Stimulated activated CD4-positive, alpha-beta T cell treated with anti-CD3 and anti-CD28 coated beads, TNF-alpha, amount 100 ng/mL, for 1 hour (primary cell): Measurements from ENCODE around the gene POLR2L.

ENCODE experiments used
- DNase-seq, 3 donors: peaks; one replicate each; pipeline ENCODE4 v3.0.0-alpha.2; 2020; ENCODE audit warnings: low read depth in 3 of 3, low spot score in 1 of 3

The POLR2L gene

DNA sequence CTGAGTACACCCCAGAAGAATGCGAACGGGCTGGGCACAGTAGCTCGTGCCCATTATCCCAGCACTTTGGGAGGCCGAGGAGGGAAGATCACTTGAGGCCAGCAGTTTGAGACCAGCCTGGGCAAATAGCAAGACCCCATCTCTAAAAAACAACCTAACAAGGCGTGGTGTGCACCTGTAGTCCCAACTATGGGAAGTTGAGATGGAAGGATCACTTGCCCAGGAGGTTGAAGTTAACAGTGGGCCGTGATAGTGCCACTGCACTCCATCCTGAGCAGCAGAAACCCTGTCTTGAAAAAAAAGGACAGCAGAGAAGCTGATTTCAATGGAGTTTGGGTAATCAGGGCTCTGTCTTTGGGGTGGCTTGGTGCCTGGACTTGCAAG lies 29.3 kb downstream of the POLR2L start:
- no peak for DNase-seq

DNA sequence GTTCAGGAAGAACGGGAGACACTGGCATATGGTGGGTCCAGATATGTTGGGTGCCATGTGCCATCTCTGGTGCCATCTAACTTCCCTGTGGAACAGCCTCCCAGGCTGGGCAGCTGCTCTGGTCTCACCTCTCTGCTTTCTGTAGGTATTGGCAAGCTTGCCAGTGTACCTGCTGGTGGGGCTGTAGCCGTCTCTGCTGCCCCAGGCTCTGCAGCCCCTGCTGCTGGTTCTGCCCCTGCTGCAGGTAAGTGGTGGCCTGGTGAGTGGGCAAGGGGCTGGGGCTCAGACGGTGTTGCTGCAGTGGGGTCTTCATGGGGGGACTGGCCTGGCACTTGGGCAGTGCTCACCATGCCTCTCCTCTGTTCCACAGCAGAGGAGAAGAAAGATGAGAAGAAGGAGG lies 29.9 kb downstream of the POLR2L start:
- DNase-seq: no peak

DNA sequence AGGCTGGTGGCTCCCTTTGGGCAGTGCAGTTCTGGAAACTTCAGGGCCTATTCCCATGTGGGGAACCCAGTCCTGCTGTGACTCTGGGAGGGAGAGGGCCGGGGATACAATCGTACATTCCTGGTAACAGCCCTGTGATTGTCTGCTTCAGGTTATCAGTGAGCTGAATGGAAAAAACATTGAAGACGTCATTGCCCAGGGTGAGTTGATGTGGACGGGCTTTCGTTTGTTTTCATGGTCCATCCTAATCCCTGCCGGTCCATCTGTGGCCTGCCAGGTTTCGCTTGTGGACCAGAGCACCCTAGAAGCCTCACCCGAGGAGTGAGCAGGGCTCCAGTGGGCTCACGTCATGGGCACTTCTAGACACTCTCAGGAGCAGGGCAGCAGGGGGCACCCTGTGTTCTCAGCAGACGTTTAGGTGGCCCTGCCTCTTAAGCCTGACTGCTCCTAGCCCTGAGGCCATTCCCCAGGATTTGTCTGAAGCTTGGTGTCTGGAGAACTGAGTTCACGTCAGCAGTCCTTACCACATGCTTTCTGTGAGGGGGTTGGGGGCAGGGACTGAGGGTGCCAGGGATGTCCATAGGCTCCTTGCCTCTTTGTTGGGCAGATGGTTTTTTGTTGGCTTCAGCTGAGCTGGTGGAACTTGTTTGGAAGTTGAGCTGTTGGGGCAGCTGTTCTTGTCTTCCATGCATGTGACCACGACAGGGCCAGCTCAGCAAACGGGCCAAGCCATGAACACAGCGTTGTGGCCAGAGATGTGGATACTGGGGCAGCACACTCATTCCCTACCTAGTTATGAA lies 30.7 kb downstream of the POLR2L start:
- no peak for DNase-seq

DNA sequence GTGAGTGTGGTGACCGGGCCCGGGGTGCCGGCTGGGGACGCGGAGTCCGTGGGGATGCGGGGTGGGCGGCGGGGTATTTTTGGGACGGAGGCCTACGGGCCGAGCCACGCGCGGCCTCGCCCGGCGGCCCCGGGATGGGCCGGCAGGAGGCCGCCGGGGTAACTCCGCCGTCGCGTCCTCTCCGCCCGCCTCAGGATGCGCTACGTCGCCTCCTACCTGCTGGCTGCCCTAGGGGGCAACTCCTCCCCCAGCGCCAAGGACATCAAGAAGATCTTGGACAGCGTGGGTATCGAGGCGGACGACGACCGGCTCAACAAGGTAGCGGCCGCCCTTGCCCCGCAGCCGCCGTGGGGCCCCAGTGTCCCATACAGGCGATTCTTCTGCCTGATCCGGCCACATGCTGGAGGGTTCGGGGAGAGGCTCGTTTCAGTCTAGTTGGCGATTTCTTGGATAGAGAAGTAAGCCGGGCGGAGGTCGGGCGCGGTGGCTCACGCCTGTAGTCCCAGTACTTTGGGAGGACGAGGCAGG lies 32.2 kb downstream of the POLR2L start:
- no peak for DNase-seq

DNA sequence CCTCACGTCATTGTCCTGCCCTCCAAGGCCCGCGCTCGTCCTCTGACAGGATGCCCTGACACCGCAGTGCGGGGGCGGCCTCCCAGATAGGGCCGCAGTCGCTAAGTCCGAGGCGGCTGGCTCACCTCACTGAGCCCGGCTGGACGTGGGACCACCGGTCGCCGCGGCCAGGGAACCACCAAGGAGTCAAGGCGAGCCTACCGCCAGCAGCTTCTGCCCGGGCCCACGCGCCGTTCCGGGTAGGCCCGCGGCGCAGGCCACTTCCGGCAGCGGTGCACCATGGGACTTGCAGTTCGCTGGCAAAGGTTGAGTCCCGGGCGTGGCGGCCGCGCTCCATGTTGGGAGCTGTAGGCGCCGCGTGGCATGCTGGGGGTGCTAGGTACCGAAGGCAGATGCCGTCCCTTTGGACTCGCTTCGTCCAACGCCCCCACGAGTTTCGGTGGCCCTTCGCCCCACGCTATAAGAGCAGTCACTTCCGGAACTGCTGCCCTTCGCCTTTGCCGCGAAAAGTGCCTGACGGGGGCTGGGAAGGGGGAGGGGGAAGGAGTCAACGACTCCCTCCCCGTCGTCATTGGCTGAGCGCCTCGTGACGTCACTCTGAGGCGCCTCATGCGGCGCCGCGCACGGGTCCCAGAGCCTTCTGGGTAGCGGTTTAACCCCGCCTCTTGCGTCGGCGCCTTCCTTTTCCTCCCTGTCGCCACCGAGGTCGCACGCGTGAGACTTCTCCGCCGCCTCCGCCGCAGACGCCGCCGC lies 32.9 kb downstream of the POLR2L start, which contains the start of gene RPLP2:
Gene RPLP2, plus strand, starts transcription at position 681 of the 753 bp plus-strand sequence. CDS start 268 bp downstream, outside the sequence.
- peak; percentile 91 to 96 (median 93) for DNase-seq

DNA sequence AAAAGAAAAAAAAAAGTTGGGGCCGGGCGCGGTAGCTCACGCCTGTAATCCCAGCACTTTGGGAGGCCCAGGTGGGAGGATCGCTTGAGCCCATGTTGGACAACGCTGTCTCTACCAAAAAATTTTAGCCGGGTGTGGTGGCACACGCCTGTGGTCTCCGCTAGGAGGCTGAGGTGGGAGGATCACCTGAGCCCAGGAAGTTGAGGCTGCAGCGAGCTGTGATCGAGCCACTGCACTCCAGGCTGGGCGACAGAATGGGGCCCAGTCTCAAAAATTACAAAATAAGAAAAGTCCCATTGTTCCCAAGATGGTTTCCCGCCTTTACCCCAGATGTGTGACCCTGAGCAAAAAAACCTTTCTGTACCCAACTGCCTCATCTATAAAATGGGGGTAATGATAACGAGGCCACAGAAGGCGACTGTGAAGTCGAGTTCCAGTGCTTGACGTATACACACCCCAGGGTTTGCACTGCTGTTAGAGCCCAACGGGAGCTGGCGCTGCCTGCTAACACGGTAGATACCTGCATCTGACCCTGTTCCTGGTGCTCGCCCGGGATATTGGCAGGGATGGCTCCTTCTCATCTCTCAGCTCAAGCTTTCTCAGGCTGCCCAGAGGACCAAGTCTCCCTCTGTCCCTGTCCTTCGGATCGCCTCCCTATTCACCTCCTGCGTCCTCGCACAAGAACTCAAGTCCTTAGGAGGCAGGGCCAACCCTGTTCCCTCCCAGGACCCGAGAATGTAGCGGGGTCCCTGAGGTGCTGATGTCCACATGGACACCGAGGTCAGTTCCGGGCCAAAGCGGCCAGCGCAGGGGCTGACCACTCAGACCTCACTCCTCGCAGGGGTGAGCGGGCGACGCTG lies 33.7 kb downstream of the POLR2L start:
- no peak for DNase-seq

DNA sequence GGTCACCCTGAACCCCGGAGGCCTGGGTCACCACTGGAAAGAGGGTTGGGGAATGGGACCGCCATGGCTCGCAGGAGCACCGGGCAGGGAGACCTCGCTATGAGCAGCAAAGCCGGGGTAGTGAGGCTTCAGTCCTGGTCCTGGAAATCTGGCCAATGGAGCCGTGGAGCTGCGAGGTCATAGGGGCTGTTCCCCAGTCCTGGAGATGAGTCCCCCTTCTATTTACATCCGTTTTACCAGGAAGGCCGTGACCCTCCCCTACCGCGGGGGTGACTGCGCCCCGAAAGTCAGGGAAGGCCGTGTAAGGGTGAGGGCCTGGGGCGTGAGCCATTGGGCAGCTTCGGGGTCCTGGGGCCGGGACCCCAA lies 37.7 kb downstream of the POLR2L start:
- no peak for DNase-seq

DNA sequence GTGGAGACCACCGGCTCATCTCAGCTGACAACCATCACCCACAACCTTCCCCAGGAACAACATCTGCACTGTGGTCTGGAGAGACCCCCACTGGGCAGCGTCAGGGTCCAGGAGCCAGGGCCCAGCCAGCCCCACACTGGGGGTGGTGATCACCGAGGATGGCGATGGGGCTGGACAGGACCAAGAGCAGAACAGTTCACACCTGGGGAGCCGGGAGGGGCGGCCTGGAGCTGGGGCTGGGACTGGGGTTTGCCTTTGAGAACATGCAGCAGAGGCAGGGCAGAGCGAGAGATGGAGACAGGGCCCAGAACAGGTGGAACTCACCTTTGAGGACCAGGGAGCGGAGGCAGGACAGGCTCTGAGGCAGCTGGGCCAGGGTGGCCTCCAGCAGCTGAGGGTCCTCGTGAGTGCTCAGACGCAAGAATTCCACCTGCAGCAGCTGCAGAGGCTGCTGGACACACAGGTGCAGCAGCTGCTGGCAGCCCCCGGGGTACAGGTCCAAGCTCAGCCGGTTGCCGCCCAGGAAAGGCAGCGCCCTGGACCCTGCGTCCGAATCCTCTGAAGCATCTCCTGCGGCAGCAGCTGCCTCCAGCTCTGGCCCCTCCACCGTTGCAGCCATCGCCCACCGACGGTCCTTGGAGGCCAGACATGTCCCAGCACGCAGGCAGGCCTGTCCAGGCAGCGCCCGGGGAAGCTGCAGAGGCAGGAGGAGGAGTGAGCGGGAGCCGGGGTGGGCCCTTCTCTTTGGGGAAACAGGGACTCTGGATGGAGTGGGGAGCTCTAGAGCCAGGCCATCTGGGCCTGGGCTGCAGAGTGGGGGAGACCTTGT lies 38.3 kb downstream of the POLR2L start:
- DNase-seq: no peak

DNA sequence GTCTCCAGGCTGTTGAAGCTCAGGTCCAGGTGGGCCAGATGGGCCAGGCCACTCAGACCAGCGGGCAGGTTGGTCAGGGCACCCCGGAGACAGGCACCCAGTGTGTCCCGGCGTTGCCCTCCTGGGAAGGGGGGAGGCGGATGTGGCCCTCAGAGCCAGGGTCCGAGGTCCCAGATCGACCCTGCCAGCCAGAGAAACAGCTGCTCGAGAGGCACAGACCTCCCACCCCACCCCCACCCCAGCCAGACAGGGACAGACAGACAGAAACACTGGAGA lies 38.9 kb downstream of the POLR2L start:
- DNase-seq: no peak

DNA sequence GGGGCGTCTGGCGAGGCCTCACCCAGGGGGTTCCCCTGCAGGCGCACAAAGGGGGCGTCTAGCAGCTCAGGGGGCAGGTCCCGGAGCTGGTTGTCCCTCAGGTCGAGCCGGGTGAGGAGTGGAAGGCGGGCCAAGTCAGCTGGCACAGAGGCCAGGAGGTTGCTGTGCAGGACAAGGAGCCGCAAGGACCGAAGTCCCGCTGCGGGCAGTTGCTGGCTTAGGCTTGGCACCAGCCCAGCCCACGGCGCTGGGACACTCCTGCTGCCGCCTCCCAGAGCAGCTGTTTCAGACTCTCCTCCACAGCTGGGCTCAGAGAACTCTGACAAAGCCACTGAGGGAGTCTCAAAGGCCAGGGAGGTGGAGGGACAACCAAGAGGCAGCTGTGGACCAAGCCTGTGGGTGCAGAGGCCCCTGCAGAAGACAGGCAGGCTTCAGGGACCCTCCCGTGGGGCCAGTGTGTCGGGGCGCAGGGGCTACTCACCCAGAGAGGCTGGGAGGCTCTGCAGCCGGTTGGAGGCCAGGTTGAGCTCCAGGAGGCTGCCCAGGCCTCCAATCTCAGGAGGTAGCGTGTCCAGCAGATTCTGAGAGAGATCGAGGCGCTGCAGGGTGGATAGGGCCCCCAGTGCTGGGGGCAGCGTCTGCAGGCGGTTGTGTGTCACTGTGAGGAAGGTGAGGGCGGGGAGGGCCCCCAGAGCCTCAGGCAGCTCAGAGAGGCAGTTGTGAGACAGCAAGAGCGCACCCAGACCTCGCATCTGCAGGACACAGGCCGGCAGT lies 39.4 kb downstream of the POLR2L start:
- no peak for DNase-seq

DNA sequence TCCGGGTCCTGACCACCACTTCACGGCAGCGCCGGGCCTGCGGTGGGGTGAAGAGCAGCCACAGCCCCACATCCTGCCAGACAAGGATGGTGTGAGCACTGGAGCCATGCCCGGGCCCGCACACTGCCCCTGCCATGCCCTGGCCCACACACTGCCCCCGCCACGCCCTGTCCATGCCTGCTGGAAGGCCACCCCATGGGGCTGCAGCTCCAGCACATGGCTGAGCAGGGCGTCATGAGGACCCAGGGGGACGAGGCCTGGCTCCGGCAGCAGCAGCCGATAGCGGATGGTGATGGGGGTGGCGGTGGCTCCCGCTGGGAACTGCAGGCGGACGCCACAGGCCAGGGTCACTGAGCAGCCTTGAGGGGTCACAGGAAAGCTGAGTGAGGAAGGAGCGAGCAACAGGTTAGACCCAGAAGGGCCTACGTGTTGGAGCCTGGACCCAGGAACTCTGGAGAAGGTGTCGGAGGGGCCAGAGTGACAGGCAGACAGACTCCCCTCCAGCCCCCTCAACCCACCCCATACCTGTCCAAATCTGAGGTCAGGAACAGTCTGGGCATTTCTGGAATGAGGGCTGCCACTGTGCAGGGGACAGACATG lies 40.2 kb downstream of the POLR2L start:
- DNase-seq: no peak

DNA sequence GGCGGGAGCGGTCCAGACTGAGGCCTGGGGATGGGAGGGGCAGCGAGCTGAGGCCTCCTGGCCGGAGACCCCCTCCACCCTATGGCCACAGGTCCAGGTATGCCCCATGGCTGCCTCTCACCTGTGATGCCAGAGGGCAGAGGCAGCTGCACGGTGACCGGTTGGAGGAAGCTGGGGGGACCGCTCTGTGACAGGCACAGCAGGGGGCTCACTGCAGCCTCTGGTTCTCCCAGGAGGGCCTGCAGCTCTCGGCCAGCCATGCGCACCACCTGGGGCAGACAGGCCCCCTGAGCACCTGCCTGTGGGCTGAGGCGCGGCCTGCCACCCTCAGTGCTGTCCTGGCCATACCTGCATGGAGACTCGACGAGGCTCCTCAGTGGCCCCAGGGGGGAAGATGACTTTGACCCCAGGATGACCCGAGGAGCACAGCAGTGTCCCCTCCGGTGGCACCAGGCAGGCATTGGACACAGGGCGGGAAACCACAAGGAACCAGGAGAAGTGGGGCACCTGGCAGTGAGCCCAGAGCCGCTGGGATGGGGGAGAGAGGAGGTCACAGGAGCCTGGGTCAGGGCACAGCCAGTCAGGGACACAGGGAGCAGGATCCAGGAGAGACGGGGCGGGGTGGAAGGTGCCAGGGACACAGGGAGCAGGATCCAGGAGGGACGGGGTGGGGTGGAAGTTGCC lies 41.1 kb downstream of the POLR2L start:
- DNase-seq: no peak

DNA sequence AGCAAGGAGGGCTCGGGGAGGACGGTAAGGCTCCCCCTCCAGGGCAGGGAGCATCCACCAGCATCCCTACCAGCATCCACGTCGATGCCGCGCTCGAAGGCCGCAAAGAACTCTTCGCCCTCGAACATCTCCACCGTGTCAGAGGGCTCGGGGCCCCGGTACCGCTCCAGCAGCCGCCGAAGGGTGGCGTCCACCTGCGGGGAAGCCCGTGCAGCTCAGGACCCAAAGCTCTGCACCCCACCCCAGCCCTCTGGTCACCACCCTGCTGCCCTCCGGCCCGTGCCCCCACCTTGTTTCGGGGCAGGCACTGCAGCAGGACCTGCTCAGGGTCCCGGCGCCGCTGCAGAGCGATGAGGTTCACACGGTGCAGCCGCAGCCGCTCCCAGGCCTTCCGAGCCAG lies 41.9 kb downstream of the POLR2L start:
- DNase-seq: no peak

DNA sequence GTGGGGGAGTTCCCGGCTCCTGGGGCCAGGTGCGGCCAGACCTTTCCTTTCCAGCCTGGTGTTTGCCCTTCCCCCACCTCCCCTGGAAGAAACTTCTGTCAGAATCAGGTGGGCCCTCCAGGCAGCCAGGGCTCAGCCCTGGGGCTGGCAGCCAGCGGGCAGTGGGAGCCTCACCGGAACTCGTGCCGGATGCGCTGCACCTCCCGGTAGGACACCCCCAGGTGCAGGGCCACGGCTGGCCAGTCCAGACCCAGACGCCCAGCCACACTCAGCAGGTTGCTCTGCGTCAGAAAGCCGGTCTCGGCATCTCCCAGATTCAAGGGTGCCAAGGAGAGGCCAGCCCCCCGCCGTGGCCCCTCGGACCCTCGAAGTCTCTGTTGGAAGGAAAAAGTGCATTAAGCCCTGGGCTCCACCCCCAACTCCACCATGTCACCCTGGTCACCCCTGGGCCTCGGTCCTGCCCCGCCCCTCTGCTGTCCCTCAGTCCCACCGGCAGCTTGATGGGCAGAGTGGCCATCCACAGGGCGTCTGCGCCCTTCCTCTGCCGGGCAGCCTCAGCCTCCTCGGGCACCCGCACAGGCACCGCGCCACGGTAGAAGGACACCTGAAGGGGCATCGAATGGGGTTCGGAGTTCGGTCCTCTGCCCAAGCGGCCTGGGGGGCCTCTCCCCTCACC lies 42.5 kb downstream of the POLR2L start:
- DNase-seq: no peak

DNA sequence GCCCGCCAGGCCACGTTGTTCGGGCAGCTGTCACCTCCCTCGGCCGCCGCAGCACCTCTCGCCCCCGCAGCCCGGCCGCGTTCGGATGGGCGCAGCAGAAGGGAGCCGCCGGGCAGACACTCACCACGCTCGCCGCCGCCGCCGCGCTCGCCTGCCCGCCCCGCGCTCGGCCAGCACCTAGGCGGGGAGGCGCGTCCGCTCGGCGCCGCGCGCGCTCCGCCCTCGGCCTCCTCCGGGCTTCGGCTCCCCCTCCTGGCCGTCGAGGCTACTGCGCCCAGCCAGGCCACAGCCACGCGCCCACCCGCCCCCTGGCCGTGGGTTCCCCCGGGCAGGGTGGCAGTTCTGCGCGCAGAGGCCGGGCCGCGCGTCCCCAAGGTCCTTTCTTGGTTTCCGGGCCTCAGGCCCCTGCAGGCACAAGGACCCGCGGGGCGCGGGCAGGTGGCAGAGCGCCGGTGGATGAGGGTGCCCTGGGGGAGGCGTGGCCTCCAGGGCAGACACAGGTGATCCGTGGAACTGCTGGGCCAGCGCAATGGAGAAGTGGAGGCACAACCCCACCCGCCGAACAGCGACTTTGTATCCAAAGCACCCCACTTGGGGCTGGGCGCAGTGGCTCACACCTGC lies 44.1 kb downstream of the POLR2L start, which contains the start of gene SLC25A22:
Gene SLC25A22, minus strand, starts transcription at position 189 of the 621 bp plus-strand sequence. CDS start 3,275 bp downstream, outside the sequence.
- peak in 2 of 3 donors; percentile 61 to 84 for DNase-seq

DNA sequence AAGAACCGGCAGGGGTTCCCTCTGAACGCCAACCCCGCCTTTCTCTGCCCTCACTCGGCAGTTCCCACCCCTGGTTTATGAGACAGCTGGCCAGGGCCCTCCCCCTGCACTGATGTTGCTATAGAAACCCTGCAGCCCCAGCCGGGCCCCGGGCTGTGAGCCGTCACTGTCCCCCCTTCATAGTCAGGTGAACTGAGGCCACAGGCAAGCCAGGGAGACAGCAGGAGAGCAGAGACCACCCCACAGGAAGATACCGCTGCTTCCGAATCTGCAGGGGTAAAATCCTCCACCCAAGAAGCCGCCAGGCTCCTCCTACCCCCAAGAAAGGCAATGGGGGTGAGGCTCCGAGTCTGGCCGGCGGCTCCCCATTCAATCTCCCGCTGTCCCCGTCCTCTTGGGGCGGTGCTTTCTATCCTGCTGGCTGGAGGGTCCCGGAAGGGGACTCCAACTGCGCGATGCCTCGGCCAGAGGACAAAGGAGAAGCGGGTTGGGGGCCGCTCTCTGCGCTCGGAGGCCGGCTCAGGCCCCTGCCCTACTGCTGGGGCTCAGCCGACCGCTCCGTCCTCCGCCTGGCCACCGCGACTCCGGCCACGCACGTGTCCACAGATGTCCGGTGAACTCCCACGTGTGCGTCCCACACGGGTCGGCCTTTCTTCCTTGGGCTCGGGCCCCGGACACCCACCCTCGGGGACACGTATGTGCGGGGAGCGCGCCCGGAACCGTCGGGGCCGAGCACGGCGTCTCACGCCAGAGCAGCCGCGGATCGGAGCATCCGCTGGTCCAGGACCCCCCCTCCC lies 44.8 kb downstream of the POLR2L start:
- DNase-seq: peak; percentile 24 to 54 (median 36)
